ENCODE results near the gene PCDHGA6.

The PCDHGA6 gene

GRCh38 chr5:141421489-141421855, 47.8 kb downstream of the PCDHGA6 start:
- TF ChIP-seq GATA3 (IDR thresholded peaks at IDR 0.05; ENCODE audit: low read depth, low read length) = no peak
- TF ChIP-seq GATA2 (IDR thresholded peaks at IDR 0.05; ENCODE audit: low read depth, low read length) = no peak

- TF ChIP-seq GATA3 (IDR thresholded peaks at IDR 0.05; ENCODE audit: low read depth, low read length) (no peak), GATA2 (IDR thresholded peaks at IDR 0.05; ENCODE audit: low read depth, low read length) (no peak)
These were observed 49.1 kb downstream of the PCDHGA6 start for GRCh38 chr5:141422742-141423291.

GRCh38 chr5:141427783-141428426, 54.2 kb downstream of the PCDHGA6 start:
- TF ChIP-seq GATA2 (IDR thresholded peaks at IDR 0.05; ENCODE audit: low read depth, low read length) = no peak
- no peak for TF ChIP-seq GATA3 (IDR thresholded peaks at IDR 0.05; ENCODE audit: low read depth, low read length)
